ENCODE data around the gene FAM110A. TPM values are rescaled to one million over a fixed set of nuclear protein-coding genes. Genes with fewer than 3 reads are reported as not detected.
"Not testable (repeated sequence)": the region's sequence is repeated elsewhere in the genome, so short reads cannot be mapped to it uniquely, and the experiment has no call there.

Gene FAM110A
- total RNA-seq, 1 experiment from 2014 or later, result 14.9 TPM

GRCh38 chr20:825710-826421 lies 7.6 kb upstream of the FAM110A start:
- no TSS peak for BruUV-seq (replicated peaks)
- TF ChIP-seq CTCF (IDR thresholded peaks at IDR 0.05; ENCODE audit: unreplicated experiment), result no peak
- no peak overlapping the region for H3K4me3 Mint-ChIP-seq (ENCODE audit: low read depth, unreplicated experiment)
- intact Hi-C loops (cut with micrococcal nuclease; ENCODE audit: unreplicated experiment), result no loop called here
- H3K36me3 Mint-ChIP-seq (ENCODE audit: insufficient read depth, unreplicated experiment), result no peaks in the 10 kb centered on the region
- no peaks in the 10 kb centered on the region for H3K9me3 Mint-ChIP-seq (ENCODE audit: low read depth, unreplicated experiment)
- H3K4me1 Mint-ChIP-seq (ENCODE audit: low read depth, unreplicated experiment), result no peaks in the 10 kb centered on the region
- DNase-seq, result no peak
- no peak overlapping the region for H3K27ac Mint-ChIP-seq (ENCODE audit: unreplicated experiment)
- H3K27me3 Mint-ChIP-seq (ENCODE audit: unreplicated experiment), result peaks cover 2% of the 10 kb centered on the region
- CTCF ChIA-PET, result no interaction called here

GRCh38 chr20:826695-827323 lies 6.7 kb upstream of the FAM110A start:
- Mint-ChIP-seq H3K36me3 (ENCODE audit: insufficient read depth, unreplicated experiment) (no peaks in the 10 kb centered on the region), H3K27ac (ENCODE audit: unreplicated experiment) (no peak overlapping the region), H3K27me3 (ENCODE audit: unreplicated experiment) (no peaks in the 10 kb centered on the region), H3K9me3 (ENCODE audit: low read depth, unreplicated experiment) (no peaks in the 10 kb centered on the region), H3K4me1 (ENCODE audit: low read depth, unreplicated experiment) (no peaks in the 10 kb centered on the region), H3K4me3 (ENCODE audit: low read depth, unreplicated experiment) (no peak overlapping the region)
- TF ChIP-seq CTCF (IDR thresholded peaks at IDR 0.05; ENCODE audit: unreplicated experiment), result no peak
- DNase-seq, result no peak
- intact Hi-C loops (cut with micrococcal nuclease; ENCODE audit: unreplicated experiment), result no loop called here
- CTCF ChIA-PET, result no interaction called here
- no TSS peak for BruUV-seq (replicated peaks)

- H3K27me3 Mint-ChIP-seq (ENCODE audit: unreplicated experiment); intact Hi-C loops (cut with micrococcal nuclease; ENCODE audit: unreplicated experiment); H3K27ac Mint-ChIP-seq (ENCODE audit: unreplicated experiment); H3K4me1 Mint-ChIP-seq (ENCODE audit: low read depth, unreplicated experiment); H3K36me3 Mint-ChIP-seq (ENCODE audit: insufficient read depth, unreplicated experiment); BruUV-seq (replicated peaks); H3K9me3 Mint-ChIP-seq (ENCODE audit: low read depth, unreplicated experiment); DNase-seq; H3K4me3 Mint-ChIP-seq (ENCODE audit: low read depth, unreplicated experiment): not testable (repeated sequence)
- CTCF ChIA-PET, result interaction anchor here (0.6 kb wide), 1 partner anchor 24 kb away, joined by 5 read pairs; no protein-coding TSS in a partner anchor
Observed at GRCh38 chr20:827981-828380, 5.5 kb upstream of the FAM110A start.

GRCh38 chr20:828987-829386 lies 4.5 kb upstream of the FAM110A start:
- no peaks in the 10 kb centered on the region for H3K9me3 Mint-ChIP-seq (ENCODE audit: low read depth, unreplicated experiment)
- CTCF ChIA-PET, result no interaction called here
- H3K27me3 Mint-ChIP-seq (ENCODE audit: unreplicated experiment), result no peaks in the 10 kb centered on the region
- DNase-seq, result no peak
- no TSS peak for BruUV-seq (replicated peaks)
- peaks cover 11% of the 10 kb centered on the region for H3K36me3 Mint-ChIP-seq (ENCODE audit: insufficient read depth, unreplicated experiment)
- peaks cover 7% of the 10 kb centered on the region for H3K4me1 Mint-ChIP-seq (ENCODE audit: low read depth, unreplicated experiment)
- no peak overlapping the region for H3K27ac Mint-ChIP-seq (ENCODE audit: unreplicated experiment)
- intact Hi-C loops (cut with micrococcal nuclease; ENCODE audit: unreplicated experiment), result no loop called here
- H3K4me3 Mint-ChIP-seq (ENCODE audit: low read depth, unreplicated experiment), result no peak overlapping the region
- no peak for TF ChIP-seq CTCF (IDR thresholded peaks at IDR 0.05; ENCODE audit: unreplicated experiment)

GRCh38 chr20:829551-829950 lies 4.0 kb upstream of the FAM110A start:
- TF ChIP-seq CTCF (IDR thresholded peaks at IDR 0.05; ENCODE audit: unreplicated experiment), result no peak
- DNase-seq, result no peak
- no peaks in the 10 kb centered on the region for H3K27me3 Mint-ChIP-seq (ENCODE audit: unreplicated experiment)
- intact Hi-C loops (cut with micrococcal nuclease; ENCODE audit: unreplicated experiment), result no loop called here
- H3K36me3 Mint-ChIP-seq (ENCODE audit: insufficient read depth, unreplicated experiment), result peaks cover 17% of the 10 kb centered on the region
- H3K27ac Mint-ChIP-seq (ENCODE audit: unreplicated experiment), result no peak overlapping the region
- CTCF ChIA-PET, result no interaction called here
- H3K4me1 Mint-ChIP-seq (ENCODE audit: low read depth, unreplicated experiment), result peaks cover 7% of the 10 kb centered on the region
- H3K4me3 Mint-ChIP-seq (ENCODE audit: low read depth, unreplicated experiment), result no peak overlapping the region
- H3K9me3 Mint-ChIP-seq (ENCODE audit: low read depth, unreplicated experiment), result no peaks in the 10 kb centered on the region
- BruUV-seq (replicated peaks), result no TSS peak
